ENCODE data around the gene C6orf118. TPM values are rescaled to one million over a fixed set of nuclear protein-coding genes. Genes with fewer than 3 reads are reported as not detected.

Gene C6orf118
- total and polyA plus RNA-seq, 4 donors = not detected

- TF ChIP-seq EGR1 (IDR thresholded peaks at IDR 0.05; ENCODE audit: low read depth in 2 of 2) = no peak
- TF ChIP-seq, protein P1, sequence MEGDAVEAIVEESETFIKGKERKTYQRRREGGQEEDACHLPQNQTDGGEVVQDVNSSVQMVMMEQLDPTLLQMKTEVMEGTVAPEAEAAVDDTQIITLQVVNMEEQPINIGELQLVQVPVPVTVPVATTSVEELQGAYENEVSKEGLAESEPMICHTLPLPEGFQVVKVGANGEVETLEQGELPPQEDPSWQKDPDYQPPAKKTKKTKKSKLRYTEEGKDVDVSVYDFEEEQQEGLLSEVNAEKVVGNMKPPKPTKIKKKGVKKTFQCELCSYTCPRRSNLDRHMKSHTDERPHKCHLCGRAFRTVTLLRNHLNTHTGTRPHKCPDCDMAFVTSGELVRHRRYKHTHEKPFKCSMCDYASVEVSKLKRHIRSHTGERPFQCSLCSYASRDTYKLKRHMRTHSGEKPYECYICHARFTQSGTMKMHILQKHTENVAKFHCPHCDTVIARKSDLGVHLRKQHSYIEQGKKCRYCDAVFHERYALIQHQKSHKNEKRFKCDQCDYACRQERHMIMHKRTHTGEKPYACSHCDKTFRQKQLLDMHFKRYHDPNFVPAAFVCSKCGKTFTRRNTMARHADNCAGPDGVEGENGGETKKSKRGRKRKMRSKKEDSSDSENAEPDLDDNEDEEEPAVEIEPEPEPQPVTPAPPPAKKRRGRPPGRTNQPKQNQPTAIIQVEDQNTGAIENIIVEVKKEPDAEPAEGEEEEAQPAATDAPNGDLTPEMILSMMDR (IDR thresholded peaks at IDR 0.05; ENCODE audit: low read depth, low read length, missing input control) = no peak
- TF ChIP-seq SP1 (IDR thresholded peaks at IDR 0.05) = no peak
These were observed 59.6 kb downstream of the C6orf118 start (continued) for GRCh38 chr6:165249808-165250207.

GRCh38 chr6:165245701-165246100 is 63.7 kb downstream of the C6orf118 start:
- TF ChIP-seq FOXA2 (IDR thresholded peaks at IDR 0.05) = no peak
- Histone ChIP-seq H3K9me3 (ENCODE audit: control insufficient read depth in 4 of 4, low read length in 3 of 4) (no peaks in the 10 kb centered on the region), H3K4me3 (ENCODE audit: low read depth in 1 of 3, low read length in 3 of 3) (no peak overlapping the region), H3K27ac (ENCODE audit: low read depth in 1 of 2, low read length in 2 of 2) (no peak overlapping the region), H3K9ac (ENCODE audit: low read depth in 1 of 2, low read length in 2 of 2) (no peak overlapping the region), H3K36me3 (ENCODE audit: control insufficient read depth in 4 of 4, insufficient read depth in 3 of 4, low read depth in 1 of 4, low read length in 3 of 4) (no peaks in the 10 kb centered on the region), H3K27me3 (ENCODE audit: control insufficient read depth in 4 of 4, insufficient read depth in 4 of 4, low read length in 3 of 4) (peaks cover 0 to 4% (median 0%) of the 10 kb centered on the region in 4 donors), H3K4me1 (ENCODE audit: control insufficient read depth in 4 of 4, insufficient read depth in 4 of 4, low read length in 3 of 4) (no peaks in the 10 kb centered on the region)
- 43% methylated on average over 2 of the region's 2 CpGs for WGBS
- DNase-seq (ENCODE audit: low spot score) = no peak

DNA sequence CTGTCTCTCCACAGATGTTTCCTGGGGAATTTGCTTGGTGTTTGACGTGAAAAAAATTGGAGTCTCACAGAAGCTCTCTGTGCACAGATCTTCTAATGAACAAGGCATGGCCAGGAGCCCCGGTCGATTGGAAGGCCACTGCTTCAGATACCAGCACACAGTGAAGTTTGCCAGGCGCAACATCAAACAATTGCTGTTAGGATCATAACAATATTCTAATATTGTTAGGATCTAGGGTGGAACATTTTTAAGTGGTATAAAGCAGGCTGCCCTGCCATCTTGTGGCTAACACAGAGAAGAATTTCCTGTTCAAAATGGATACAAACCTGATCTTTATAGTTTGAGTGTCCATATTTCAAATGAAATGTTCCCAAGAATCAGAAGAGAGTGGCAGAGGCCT is 64.1 kb downstream of the C6orf118 start:
- DNase-seq (ENCODE audit: low spot score) = no peak
- no peaks in the 10 kb centered on the region for H3K4me1 ChIP-seq (ENCODE audit: control insufficient read depth in 4 of 4, insufficient read depth in 4 of 4, low read length in 3 of 4)
- H3K9ac ChIP-seq (ENCODE audit: low read depth in 1 of 2, low read length in 2 of 2) = no peak overlapping the region
- TF ChIP-seq REST (IDR thresholded peaks at IDR 0.05) = no peak
- TF ChIP-seq EGR1 (IDR thresholded peaks at IDR 0.05; ENCODE audit: low read depth in 2 of 2) = no peak
- TF ChIP-seq FOXA1 (IDR thresholded peaks at IDR 0.05) = no peak
- TF ChIP-seq MAX (IDR thresholded peaks at IDR 0.05) = no peak
- TF ChIP-seq, protein P2, sequence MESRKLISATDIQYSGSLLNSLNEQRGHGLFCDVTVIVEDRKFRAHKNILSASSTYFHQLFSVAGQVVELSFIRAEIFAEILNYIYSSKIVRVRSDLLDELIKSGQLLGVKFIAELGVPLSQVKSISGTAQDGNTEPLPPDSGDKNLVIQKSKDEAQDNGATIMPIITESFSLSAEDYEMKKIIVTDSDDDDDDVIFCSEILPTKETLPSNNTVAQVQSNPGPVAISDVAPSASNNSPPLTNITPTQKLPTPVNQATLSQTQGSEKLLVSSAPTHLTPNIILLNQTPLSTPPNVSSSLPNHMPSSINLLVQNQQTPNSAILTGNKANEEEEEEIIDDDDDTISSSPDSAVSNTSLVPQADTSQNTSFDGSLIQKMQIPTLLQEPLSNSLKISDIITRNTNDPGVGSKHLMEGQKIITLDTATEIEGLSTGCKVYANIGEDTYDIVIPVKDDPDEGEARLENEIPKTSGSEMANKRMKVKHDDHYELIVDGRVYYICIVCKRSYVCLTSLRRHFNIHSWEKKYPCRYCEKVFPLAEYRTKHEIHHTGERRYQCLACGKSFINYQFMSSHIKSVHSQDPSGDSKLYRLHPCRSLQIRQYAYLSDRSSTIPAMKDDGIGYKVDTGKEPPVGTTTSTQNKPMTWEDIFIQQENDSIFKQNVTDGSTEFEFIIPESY (IDR thresholded peaks at IDR 0.05) = no peak
- no peak for TF ChIP-seq YY1 (IDR thresholded peaks at IDR 0.05)
- TF ChIP-seq RAD21 (IDR thresholded peaks at IDR 0.05) = peak; percentile 15 to 19
- WGBS = 65% methylated on average over 4 of the region's 4 CpGs
- peaks cover 0 to 4% (median 0%) of the 10 kb centered on the region in 4 donors for H3K27me3 ChIP-seq (ENCODE audit: control insufficient read depth in 4 of 4, insufficient read depth in 4 of 4, low read length in 3 of 4)
- no peaks in the 10 kb centered on the region for H3K36me3 ChIP-seq (ENCODE audit: control insufficient read depth in 4 of 4, insufficient read depth in 3 of 4, low read depth in 1 of 4, low read length in 3 of 4)
- H3K9me3 ChIP-seq (ENCODE audit: control insufficient read depth in 4 of 4, low read length in 3 of 4) = no peaks in the 10 kb centered on the region
- no peak overlapping the region for H3K27ac ChIP-seq (ENCODE audit: low read depth in 1 of 2, low read length in 2 of 2)
- H3K4me3 ChIP-seq (ENCODE audit: low read depth in 1 of 3, low read length in 3 of 3) = no peak overlapping the region
